ENCODE data around the gene GTF3C5.

The GTF3C5 gene

DNA sequence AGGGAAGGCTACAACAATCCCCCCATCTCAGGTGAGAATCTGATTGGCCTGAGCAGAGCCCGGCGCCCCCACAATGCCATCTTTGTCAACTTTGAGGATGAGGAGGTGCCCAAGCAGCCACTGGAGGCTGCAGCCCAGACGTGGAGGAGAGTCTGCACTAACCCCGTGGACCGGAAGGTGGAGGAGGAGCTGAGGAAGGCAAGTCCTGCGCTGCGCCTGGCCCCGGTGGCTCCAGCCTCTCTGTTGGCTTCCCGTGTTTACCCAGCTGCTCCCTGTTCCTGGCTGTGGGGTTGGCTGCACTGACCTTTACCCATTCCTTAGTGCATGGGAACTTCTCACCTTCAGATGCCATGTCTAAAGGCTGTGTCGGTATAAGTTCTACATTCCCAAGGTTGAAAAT is 20.0 kb downstream of the GTF3C5 start:
- no peaks in the 10 kb centered on the region for H3K79me2 ChIP-seq (ENCODE audit: insufficient read depth, low read depth)
- H3K4me2 ChIP-seq: no peak overlapping the region
- no peaks in the 10 kb centered on the region for H3K27me3 ChIP-seq (ENCODE audit: insufficient read depth, low read depth)
- no peaks in the 10 kb centered on the region for H4K20me1 ChIP-seq (ENCODE audit: insufficient read depth)
- H3K9ac ChIP-seq: no peak overlapping the region
- H3K27ac ChIP-seq: no peak overlapping the region
- TF ChIP-seq, protein P1, sequence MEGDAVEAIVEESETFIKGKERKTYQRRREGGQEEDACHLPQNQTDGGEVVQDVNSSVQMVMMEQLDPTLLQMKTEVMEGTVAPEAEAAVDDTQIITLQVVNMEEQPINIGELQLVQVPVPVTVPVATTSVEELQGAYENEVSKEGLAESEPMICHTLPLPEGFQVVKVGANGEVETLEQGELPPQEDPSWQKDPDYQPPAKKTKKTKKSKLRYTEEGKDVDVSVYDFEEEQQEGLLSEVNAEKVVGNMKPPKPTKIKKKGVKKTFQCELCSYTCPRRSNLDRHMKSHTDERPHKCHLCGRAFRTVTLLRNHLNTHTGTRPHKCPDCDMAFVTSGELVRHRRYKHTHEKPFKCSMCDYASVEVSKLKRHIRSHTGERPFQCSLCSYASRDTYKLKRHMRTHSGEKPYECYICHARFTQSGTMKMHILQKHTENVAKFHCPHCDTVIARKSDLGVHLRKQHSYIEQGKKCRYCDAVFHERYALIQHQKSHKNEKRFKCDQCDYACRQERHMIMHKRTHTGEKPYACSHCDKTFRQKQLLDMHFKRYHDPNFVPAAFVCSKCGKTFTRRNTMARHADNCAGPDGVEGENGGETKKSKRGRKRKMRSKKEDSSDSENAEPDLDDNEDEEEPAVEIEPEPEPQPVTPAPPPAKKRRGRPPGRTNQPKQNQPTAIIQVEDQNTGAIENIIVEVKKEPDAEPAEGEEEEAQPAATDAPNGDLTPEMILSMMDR (conservative IDR thresholded peaks at IDR 0.05; ENCODE audit: low read depth, low read length): no peak
- no peak overlapping the region for H2AFZ ChIP-seq (ENCODE audit: low read depth)
- H3K36me3 ChIP-seq (ENCODE audit: insufficient read depth): no peaks in the 10 kb centered on the region
- no peak overlapping the region for H3K4me3 ChIP-seq (IDR thresholded peaks at IDR 0.05; ENCODE audit: insufficient read depth, low read depth, low read length)
- H3K4me1 ChIP-seq (ENCODE audit: low read depth, poor library complexity, severe bottlenecking): peaks cover 12% of the 10 kb centered on the region

DNA sequence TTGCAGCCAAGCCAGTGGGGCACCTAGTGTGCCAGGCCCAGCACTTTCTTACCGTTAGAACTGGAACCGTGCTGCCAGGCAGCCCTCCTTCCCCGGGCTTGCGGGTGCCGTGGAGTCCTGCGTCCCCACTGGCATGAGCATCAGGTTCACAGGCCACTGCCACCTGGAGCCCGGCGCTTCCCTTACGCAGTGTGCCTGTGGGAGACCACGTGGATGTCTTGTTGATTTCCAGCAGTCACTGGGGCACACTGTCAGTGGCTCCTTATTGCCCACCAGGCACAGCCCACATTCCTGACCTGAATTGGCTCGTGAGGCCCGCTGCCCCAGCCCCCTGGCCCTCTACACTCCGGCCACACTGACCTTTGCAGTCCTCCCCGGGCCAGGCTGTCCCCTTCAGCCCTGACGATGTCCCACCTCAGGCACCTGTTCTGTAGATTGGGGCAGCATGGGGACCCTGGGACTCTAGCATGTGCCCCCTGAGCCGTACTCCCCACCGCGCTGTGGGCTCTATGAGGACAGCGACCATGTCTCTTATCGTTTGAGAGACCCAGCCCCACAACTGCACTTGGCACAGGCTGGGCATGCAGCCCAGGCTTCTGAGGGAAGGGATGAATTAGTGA is 20.6 kb downstream of the GTF3C5 start:
- H3K27ac ChIP-seq: no peak overlapping the region
- H3K9ac ChIP-seq: no peak overlapping the region
- no peaks in the 10 kb centered on the region for H4K20me1 ChIP-seq (ENCODE audit: insufficient read depth)
- peaks cover 12% of the 10 kb centered on the region for H3K4me1 ChIP-seq (ENCODE audit: low read depth, poor library complexity, severe bottlenecking)
- no peak overlapping the region for H3K4me3 ChIP-seq (IDR thresholded peaks at IDR 0.05; ENCODE audit: insufficient read depth, low read depth, low read length)
- H3K4me2 ChIP-seq: no peak overlapping the region
- no peak overlapping the region for H2AFZ ChIP-seq (ENCODE audit: low read depth)
- H3K36me3 ChIP-seq (ENCODE audit: insufficient read depth): no peaks in the 10 kb centered on the region
- TF ChIP-seq, protein P1 (conservative IDR thresholded peaks at IDR 0.05; ENCODE audit: low read depth, low read length): no peak
- H3K27me3 ChIP-seq (ENCODE audit: insufficient read depth, low read depth): no peaks in the 10 kb centered on the region
- no peaks in the 10 kb centered on the region for H3K79me2 ChIP-seq (ENCODE audit: insufficient read depth, low read depth)

DNA sequence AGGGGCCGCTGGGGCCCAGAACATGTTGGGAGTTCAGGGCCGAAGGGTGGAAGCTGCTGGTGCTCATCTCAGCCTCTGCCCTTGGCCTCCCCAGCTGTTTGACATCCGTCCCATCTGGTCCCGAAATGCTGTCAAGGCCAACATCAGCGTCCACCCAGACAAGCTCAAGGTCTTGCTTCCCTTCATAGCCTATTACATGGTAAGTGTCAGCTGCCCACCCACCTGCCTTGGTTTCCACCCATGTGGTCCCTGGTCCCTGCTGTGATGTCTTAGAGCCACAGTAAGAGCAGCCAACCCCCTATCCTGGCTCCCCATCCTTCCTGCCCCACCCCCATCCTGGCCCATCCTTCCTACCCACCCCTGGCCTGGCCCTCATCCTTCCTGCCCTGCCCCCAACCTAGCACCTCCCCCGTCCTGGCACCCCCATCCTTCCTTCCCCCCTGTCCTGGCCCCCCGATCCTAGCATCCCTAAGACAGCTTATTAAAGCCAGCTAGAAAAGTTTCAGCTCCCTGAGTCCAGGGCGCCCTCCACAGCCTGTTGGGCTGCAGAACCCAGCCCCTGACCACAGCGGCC is 21.3 kb downstream of the GTF3C5 start:
- H3K79me2 ChIP-seq (ENCODE audit: insufficient read depth, low read depth): no peaks in the 10 kb centered on the region
- no peak overlapping the region for H3K4me2 ChIP-seq
- TF ChIP-seq, protein P1 (conservative IDR thresholded peaks at IDR 0.05; ENCODE audit: low read depth, low read length): no peak
- peaks cover 12% of the 10 kb centered on the region for H3K4me1 ChIP-seq (ENCODE audit: low read depth, poor library complexity, severe bottlenecking)
- no peak overlapping the region for H3K9ac ChIP-seq
- no peak overlapping the region for H2AFZ ChIP-seq (ENCODE audit: low read depth)
- no peak overlapping the region for H3K27ac ChIP-seq
- H4K20me1 ChIP-seq (ENCODE audit: insufficient read depth): no peaks in the 10 kb centered on the region
- no peak overlapping the region for H3K4me3 ChIP-seq (IDR thresholded peaks at IDR 0.05; ENCODE audit: insufficient read depth, low read depth, low read length)
- no peaks in the 10 kb centered on the region for H3K27me3 ChIP-seq (ENCODE audit: insufficient read depth, low read depth)
- H3K36me3 ChIP-seq (ENCODE audit: insufficient read depth): no peaks in the 10 kb centered on the region

GRCh38 chr9:133054194-133054890 is 23.5 kb downstream of the GTF3C5 start:
- peaks cover 18% of the 10 kb centered on the region for H3K4me1 ChIP-seq (ENCODE audit: low read depth, poor library complexity, severe bottlenecking)
- no peaks in the 10 kb centered on the region for H3K79me2 ChIP-seq (ENCODE audit: insufficient read depth, low read depth)
- H3K9ac ChIP-seq: no peak overlapping the region
- H3K27me3 ChIP-seq (ENCODE audit: insufficient read depth, low read depth): no peaks in the 10 kb centered on the region
- H3K4me3 ChIP-seq (IDR thresholded peaks at IDR 0.05; ENCODE audit: insufficient read depth, low read depth, low read length): no peak overlapping the region
- no peak overlapping the region for H3K27ac ChIP-seq
- H2AFZ ChIP-seq (ENCODE audit: low read depth): no peak overlapping the region
- no peaks in the 10 kb centered on the region for H4K20me1 ChIP-seq (ENCODE audit: insufficient read depth)
- TF ChIP-seq, protein P1 (conservative IDR thresholded peaks at IDR 0.05; ENCODE audit: low read depth, low read length): no peak
- H3K4me2 ChIP-seq: no peak overlapping the region
- no peaks in the 10 kb centered on the region for H3K36me3 ChIP-seq (ENCODE audit: insufficient read depth)
